IPS-18a (cell line): ENCODE results near the gene CRKL.
A peak's percentile ranks its signal among the peaks of the same experiment; 100 is the strongest.

Experiments used
- H3K27ac ChIP-seq: one replicate; pipeline ENCODE4 v1.5.1; 2013; ENCODE audit warnings: low read length
- H3K27me3 ChIP-seq: one replicate; pipeline ENCODE4 v1.6.1; 2013; ENCODE audit warnings: mild to moderate bottlenecking, low read length; ENCODE audit not compliant: control insufficient read depth, insufficient read depth
- H3K36me3 ChIP-seq: one replicate; pipeline ENCODE4 v1.6.1; 2013; ENCODE audit warnings: low read depth, low read length; ENCODE audit not compliant: control insufficient read depth
- H3K4me1 ChIP-seq: one replicate; pipeline ENCODE4 v1.6.1; 2013; ENCODE audit warnings: low read depth, low read length; ENCODE audit not compliant: control insufficient read depth
- H3K4me3 ChIP-seq: one replicate; pipeline ENCODE4 v1.5.1; 2013; ENCODE audit warnings: low read length
- H3K9ac ChIP-seq: one replicate; pipeline ENCODE4 v1.6.1; 2013; ENCODE audit warnings: mild to moderate bottlenecking, low read length, moderate library complexity
- H3K9me3 ChIP-seq: one replicate; pipeline ENCODE4 v1.6.1; 2013; ENCODE audit warnings: low read depth, low read length; ENCODE audit not compliant: control insufficient read depth

The CRKL gene, protein sequence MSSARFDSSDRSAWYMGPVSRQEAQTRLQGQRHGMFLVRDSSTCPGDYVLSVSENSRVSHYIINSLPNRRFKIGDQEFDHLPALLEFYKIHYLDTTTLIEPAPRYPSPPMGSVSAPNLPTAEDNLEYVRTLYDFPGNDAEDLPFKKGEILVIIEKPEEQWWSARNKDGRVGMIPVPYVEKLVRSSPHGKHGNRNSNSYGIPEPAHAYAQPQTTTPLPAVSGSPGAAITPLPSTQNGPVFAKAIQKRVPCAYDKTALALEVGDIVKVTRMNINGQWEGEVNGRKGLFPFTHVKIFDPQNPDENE

DNA sequence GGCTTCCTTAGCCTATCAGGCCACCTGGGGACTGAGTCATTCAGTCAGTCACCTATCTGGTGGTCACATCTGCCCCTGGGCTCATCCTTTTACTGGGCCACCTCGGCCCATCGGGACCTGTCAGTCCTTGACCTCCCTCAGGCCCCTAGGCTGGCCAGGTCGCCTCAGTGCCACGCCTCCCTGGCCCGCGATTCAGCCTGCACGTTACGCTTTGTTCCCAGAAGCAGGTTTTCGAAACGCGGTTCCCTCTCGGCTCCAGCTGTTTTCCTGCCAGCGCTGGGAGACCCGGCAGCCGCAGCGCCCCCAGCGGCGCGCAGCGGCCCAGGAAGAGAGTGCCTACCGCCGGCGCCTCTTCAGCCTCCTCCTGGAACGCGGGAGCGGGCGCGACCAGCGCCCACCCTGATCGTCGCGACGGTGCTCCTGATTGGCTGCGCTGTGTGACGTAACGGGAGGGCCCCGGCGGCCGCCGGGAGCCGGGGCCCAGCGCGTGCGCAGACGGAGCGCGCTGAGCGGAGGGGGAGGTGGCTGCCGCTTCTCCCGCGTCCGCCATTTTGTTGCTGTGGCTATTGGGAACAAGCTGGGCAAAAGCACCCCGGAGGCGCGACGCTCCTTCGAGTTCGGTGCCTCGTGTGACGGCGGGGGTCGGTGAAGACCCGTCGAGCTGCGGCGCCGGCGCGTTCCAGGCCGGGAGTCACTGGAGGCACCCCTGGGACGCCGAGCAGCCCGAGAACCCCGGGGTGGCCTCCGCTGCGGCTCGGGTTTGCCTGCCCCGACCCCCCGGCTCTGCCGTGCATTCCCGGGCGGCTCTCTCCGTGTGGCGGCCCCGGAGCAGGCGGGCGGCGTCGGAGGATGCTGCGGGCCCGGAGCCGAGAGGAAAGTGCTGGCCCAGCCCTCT, at the start of gene CRKL:
Gene CRKL (plus strand): TSS at position 492 of the 895 bp plus-strand sequence. CDS start 528 bp downstream, outside the sequence.
- peak within 1 kb of the TSS; percentile 82 for H3K27ac ChIP-seq
- H3K9ac ChIP-seq = peak within 1 kb of the TSS; percentile 94
- no peaks in the 10 kb centered on the region for H3K27me3 ChIP-seq
- peaks cover 9% of the 10 kb centered on the region for H3K4me1 ChIP-seq
- H3K36me3 ChIP-seq = no peaks in the 10 kb centered on the region
- no peaks in the 10 kb centered on the region for H3K9me3 ChIP-seq
- peak within 1 kb of the TSS; percentile 75 for H3K4me3 ChIP-seq

DNA sequence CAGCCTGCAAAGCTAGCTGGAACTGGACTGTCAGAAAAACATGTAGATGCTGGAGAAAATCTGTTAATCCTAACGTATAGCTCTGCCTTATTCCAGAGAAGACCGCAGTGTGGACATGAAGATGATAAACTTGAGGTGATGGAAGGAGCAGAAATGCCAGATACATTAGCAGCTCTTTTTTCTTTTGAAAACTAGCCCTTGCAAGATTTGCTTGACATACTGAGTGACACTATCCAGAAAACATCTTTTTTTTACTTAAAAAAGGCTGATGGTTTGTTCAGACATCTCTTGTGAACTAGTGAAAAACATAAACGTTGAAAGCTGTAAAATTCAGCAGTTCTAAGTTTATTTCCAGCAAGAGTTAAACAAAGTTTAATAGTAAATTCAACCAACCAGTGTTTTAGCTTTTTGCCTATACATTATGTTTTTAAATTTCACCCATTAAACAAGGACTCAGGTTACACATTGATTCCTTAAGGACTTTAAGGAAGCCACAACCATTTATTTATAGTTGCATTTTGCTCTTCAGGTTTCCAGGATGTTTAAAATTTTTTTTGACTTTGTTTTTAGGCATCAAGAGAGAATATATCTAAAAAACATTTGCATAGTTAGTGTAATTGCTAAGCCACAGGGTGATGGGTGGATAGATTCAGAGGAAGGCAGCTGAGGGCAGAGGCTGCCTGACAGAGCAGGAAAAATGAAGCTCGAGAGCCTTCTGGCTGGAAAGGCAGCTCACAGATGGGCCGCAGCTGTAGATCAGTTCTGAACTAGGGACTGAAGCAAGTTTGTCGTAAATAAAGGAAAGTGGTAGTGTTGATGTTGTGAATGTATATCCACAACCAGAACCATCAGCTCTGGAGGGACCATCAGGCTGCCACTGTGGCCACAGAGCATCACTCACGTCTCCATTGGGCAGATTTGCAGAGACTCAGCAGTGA, 48.9 kb upstream of the CRKL start:
- H3K9me3 ChIP-seq = no peaks in the 10 kb centered on the region
- no peaks in the 10 kb centered on the region for H3K36me3 ChIP-seq
- no peak overlapping the region for H3K27ac ChIP-seq
- H3K4me3 ChIP-seq = no peak overlapping the region
- no peaks in the 10 kb centered on the region for H3K4me1 ChIP-seq
- H3K27me3 ChIP-seq = no peaks in the 10 kb centered on the region
- no peak overlapping the region for H3K9ac ChIP-seq

DNA sequence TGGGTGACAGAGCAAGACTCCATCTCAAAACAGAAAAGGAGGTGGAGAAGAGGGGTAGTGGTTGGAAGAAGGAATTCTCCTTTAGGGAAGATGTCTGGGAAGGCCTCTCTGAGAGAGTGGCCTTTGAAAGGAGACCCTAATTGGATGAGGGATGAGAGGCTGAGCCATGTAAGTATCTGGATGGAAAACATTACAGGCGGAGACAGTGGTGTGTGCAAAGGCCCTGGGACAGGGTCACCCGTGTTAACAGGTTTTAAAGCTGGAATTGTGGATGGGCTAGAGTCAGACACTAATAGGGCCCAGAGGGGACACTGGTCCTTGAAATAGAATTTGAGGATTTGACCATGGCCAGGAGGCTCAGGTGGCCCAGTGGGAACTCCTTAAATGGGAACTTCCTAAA, 48.0 kb upstream of the CRKL start:
- no peak overlapping the region for H3K27ac ChIP-seq
- H3K36me3 ChIP-seq = no peaks in the 10 kb centered on the region
- no peaks in the 10 kb centered on the region for H3K9me3 ChIP-seq
- no peaks in the 10 kb centered on the region for H3K27me3 ChIP-seq
- no peak overlapping the region for H3K9ac ChIP-seq
- H3K4me1 ChIP-seq = no peaks in the 10 kb centered on the region
- no peak overlapping the region for H3K4me3 ChIP-seq

DNA sequence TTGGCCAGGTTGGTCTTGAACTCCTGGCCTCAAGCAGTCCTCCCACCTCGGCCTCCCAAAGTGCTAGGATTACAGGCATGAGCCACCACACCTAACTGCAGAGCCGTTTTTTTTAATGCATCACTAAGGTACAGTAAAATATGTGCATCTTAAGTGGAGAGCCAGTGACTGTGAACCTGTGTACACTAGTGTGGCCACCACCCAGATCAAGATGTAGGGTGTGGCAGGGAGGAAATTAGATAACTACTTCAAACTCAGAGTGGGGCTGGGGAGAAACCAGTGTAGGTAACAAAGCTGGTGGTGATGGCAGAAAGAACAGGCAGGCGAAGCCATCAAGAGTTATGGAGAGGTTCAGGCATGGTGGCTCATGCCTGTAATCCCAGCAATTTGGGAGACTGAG, 44.0 kb upstream of the CRKL start:
- no peaks in the 10 kb centered on the region for H3K36me3 ChIP-seq
- no peak overlapping the region for H3K9ac ChIP-seq
- no peak overlapping the region for H3K27ac ChIP-seq

DNA sequence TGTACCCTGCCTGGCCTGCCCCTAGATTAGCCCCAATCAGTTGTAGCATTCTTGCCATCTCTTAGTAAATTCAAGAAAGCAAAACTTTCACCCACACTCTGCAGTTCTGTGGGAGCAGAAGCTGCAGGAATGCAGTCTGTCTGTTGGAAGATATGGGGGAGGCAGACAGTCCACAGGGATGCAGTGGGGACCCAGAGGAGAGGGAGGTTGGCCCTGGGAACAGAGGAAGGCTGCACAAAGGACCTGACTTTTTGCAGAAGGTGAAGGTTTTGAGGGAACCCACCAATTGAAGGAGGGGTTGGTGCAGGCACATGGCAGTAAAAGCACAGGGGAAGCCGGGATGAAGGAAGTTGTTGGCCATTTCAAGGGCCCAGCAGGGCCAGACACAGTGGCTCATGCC, 41.9 kb upstream of the CRKL start:
- Histone ChIP-seq H3K9ac (no peak overlapping the region), H3K4me1 (no peaks in the 10 kb centered on the region), H3K27me3 (no peaks in the 10 kb centered on the region), H3K9me3 (no peaks in the 10 kb centered on the region), H3K27ac (no peak overlapping the region), H3K36me3 (no peaks in the 10 kb centered on the region), H3K4me3 (no peak overlapping the region)

More for the DNA sequence above, 44.0 kb upstream of the CRKL start:
- no peaks in the 10 kb centered on the region for H3K4me1 ChIP-seq
- no peaks in the 10 kb centered on the region for H3K9me3 ChIP-seq
- H3K4me3 ChIP-seq = no peak overlapping the region
- H3K27me3 ChIP-seq = no peaks in the 10 kb centered on the region

DNA sequence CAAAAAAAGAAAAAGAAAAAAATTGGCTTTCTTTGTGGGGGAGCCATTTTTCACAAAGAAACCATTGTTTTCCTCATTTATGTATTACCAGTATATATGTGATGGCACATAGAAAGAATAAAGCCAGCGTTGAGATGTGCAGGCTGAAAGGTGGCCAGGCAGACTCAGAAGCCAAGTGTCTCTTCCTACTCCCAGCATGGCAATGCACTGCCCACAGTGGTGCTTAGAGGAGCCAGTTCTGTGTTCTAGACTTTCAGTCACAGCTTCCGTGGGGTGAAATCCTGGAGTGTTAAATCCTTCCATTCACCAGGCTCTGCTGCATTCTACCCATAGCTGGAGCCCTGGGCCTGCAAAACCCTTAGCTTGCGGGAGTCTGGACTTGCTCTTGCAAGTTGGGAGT, 39.5 kb upstream of the CRKL start:
- Histone ChIP-seq H3K4me3 (no peak overlapping the region), H3K9me3 (no peaks in the 10 kb centered on the region), H3K36me3 (no peaks in the 10 kb centered on the region), H3K4me1 (no peaks in the 10 kb centered on the region), H3K27me3 (no peaks in the 10 kb centered on the region), H3K27ac (no peak overlapping the region), H3K9ac (no peak overlapping the region)

DNA sequence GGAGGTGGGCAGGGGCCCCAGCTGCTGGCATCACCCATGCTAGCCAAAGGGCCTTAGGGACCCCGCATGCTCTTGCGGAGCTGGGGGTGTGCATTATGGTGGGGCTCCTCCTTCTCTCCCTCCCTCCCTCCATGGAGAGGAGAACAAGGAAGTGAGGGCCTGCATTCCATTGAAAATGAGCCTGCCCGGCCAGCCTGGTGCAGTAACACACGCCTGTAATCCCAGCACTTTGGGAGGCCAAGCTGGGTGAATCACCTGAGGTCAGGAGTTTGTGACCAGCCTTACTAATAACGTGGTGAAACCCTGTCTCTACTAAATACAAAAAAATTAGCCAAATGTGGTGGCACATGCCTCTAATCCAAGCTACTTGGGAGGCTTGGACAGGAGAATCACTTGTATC, 36.0 kb upstream of the CRKL start:
- no peaks in the 10 kb centered on the region for H3K36me3 ChIP-seq

DNA sequence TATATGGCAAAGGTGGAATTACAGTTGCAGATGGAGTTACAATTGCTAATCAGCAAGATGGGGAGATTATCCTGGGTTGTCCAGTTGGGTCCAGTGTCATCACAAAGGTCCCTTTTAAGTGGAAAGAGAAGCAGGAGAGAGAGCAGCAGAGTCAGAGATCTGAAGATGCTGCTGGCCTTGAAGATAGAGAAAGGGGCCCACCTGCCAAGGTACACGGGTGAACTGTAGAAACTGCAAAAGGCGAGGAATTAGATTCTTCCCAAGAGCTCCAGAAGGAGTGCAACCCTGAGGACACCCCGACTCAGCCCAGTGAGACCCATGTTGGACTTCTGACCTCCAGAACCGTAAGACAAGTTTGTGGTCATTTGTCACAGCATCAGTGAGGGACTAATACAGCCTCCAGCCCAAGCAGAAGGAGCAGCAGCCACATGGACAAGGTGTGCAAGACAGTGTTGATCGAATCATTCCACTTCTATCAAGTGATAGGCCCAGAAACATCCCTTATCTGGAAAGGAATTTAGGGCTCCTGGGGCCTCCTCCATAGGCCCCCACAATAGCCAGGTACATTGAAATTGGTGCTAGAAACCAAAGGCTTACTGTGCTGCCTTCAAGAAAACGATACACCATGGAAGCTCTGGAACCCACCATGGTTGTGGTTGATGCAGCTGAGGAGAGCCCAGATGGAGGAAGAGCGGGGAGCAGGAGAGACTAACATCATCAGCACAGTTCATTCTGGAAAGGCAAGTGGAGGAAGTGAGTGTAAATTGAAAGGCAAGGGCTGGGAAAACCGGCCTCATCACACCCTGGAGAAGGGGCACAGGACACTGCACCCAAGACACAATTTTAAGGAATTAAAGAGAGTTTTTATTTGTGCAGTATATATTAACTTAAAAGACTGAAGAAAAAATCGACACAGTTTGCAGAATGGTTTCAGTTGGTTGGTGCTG, 35.1 kb upstream of the CRKL start:
- H3K27me3 ChIP-seq = no peaks in the 10 kb centered on the region
- H3K36me3 ChIP-seq = no peaks in the 10 kb centered on the region
- H3K4me3 ChIP-seq = no peak overlapping the region
- no peak overlapping the region for H3K27ac ChIP-seq
- no peaks in the 10 kb centered on the region for H3K9me3 ChIP-seq
- H3K9ac ChIP-seq = no peak overlapping the region
- no peaks in the 10 kb centered on the region for H3K4me1 ChIP-seq

More for the DNA sequence above, 36.0 kb upstream of the CRKL start:
- H3K27me3 ChIP-seq = no peaks in the 10 kb centered on the region
- no peak overlapping the region for H3K4me3 ChIP-seq
- H3K9me3 ChIP-seq = no peaks in the 10 kb centered on the region
- no peaks in the 10 kb centered on the region for H3K4me1 ChIP-seq
- H3K9ac ChIP-seq = no peak overlapping the region
- no peak overlapping the region for H3K27ac ChIP-seq

DNA sequence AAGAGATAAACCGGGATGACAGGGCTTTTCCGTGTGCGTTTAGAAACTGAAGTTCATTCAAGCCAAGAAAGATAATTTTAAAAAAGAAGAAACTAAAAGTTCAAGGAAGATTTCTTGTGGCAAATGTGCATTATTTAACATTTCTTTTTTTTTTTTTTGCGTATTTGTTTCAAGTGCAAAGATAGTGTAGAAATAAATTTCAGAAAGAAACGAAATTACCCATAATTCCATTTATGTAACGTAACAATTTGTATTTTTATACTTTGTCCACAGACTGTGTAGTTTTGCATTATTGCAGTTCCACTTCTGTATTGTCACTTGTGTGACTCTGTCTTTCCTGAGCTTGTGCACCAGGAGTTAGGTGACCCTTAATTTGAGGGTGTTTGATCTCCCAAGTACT, 34.4 kb upstream of the CRKL start:
- Histone ChIP-seq H3K9me3 (no peaks in the 10 kb centered on the region), H3K27me3 (no peaks in the 10 kb centered on the region), H3K27ac (no peak overlapping the region), H3K36me3 (peaks cover 7% of the 10 kb centered on the region), H3K4me3 (no peak overlapping the region), H3K9ac (no peak overlapping the region), H3K4me1 (no peaks in the 10 kb centered on the region)

DNA sequence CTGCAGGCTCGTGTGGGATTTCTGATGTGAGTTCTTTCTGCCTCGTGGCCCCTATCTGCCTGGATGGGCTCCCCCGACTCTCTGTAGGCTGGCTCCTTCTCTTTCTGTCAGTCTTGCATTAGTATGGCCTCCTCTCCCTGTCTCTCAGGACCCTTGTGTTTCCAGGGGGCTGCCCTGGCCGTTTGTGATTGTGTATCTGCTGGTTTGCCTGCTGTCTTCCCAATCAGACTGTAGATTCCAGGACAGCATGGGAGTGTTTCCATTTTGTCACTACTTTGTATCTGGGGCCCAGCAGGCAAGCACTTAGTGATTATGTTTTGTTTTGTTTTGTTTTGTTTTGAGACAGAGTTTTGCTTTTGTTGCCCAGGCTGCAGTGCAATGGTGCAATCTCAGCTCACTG, 32.8 kb upstream of the CRKL start:
- Histone ChIP-seq H3K9ac (no peak overlapping the region), H3K36me3 (peaks cover 10% of the 10 kb centered on the region), H3K4me1 (no peaks in the 10 kb centered on the region), H3K4me3 (no peak overlapping the region), H3K27ac (no peak overlapping the region), H3K9me3 (no peaks in the 10 kb centered on the region), H3K27me3 (no peaks in the 10 kb centered on the region)
